IPS-18a (cell line): ENCODE results near the gene C20orf204.
"Not testable (repeated sequence)": the region's sequence is repeated elsewhere in the genome, so short reads cannot be mapped to it uniquely, and the experiment has no call there.

ENCODE experiments used
- H3K27ac ChIP-seq: one replicate; pipeline ENCODE4 v1.5.1; 2013; ENCODE audit warnings: low read length
- H3K27me3 ChIP-seq: one replicate; pipeline ENCODE4 v1.6.1; 2013; ENCODE audit warnings: mild to moderate bottlenecking, low read length; ENCODE audit not compliant: control insufficient read depth, insufficient read depth
- H3K36me3 ChIP-seq: one replicate; pipeline ENCODE4 v1.6.1; 2013; ENCODE audit warnings: low read depth, low read length; ENCODE audit not compliant: control insufficient read depth
- H3K4me1 ChIP-seq: one replicate; pipeline ENCODE4 v1.6.1; 2013; ENCODE audit warnings: low read depth, low read length; ENCODE audit not compliant: control insufficient read depth
- H3K4me3 ChIP-seq: one replicate; pipeline ENCODE4 v1.5.1; 2013; ENCODE audit warnings: low read length
- H3K9ac ChIP-seq: one replicate; pipeline ENCODE4 v1.6.1; 2013; ENCODE audit warnings: mild to moderate bottlenecking, low read length, moderate library complexity
- H3K9me3 ChIP-seq: one replicate; pipeline ENCODE4 v1.6.1; 2013; ENCODE audit warnings: low read depth, low read length; ENCODE audit not compliant: control insufficient read depth

C20orf204 gene

GRCh38 chr20:64087226-64087825 lies 51.3 kb downstream of the C20orf204 start:
- not testable (repeated sequence) for H3K9me3 ChIP-seq, H3K4me3 ChIP-seq, H3K27ac ChIP-seq, H3K9ac ChIP-seq, H3K36me3 ChIP-seq, H3K4me1 ChIP-seq
- peaks cover 36% of the 10 kb centered on the region for H3K27me3 ChIP-seq

GRCh38 chr20:64088586-64088985 lies 52.6 kb downstream of the C20orf204 start:
- not testable (repeated sequence) for H3K9me3 ChIP-seq, H3K36me3 ChIP-seq, H3K27ac ChIP-seq, H3K4me3 ChIP-seq, H3K9ac ChIP-seq, H3K4me1 ChIP-seq
- peaks cover 25% of the 10 kb centered on the region for H3K27me3 ChIP-seq
